ENCODE measurements around the gene HNMT. TPM values are rescaled to one million over a fixed set of nuclear protein-coding genes. Genes with fewer than 3 reads are reported as not detected.
A peak's percentile ranks its signal among the peaks of the same experiment; 100 is the strongest.

HNMT gene
- total RNA-seq, 1 donor from 2014 or later = 67.4 TPM

- intact Hi-C loops (cut with DNase I) = no loop called here
- no peaks in the 10 kb centered on the region for H3K9me3 ChIP-seq
- no peaks in the 10 kb centered on the region for H3K27me3 ChIP-seq
- no peaks in the 10 kb centered on the region for H3K36me3 ChIP-seq
- H3K4me1 ChIP-seq = no peaks in the 10 kb centered on the region
- no peak overlapping the region for H3K4me3 ChIP-seq
- DNase-seq (no peak), ATAC-seq (peak; percentile 36)
- no peak overlapping the region for H3K27ac ChIP-seq
- no peak for TF ChIP-seq CTCF (IDR thresholded peaks at IDR 0.05)
Measured at GRCh38 chr2:137947032-137947727, 17.1 kb upstream of the HNMT start.

GRCh38 chr2:137947728-137948336 is 16.4 kb upstream of the HNMT start:
- H3K36me3 ChIP-seq = no peaks in the 10 kb centered on the region
- H3K9me3 ChIP-seq = no peaks in the 10 kb centered on the region
- H3K27me3 ChIP-seq = no peaks in the 10 kb centered on the region
- no peak overlapping the region for H3K27ac ChIP-seq
- peak; percentile 81 for DNase-seq
- ATAC-seq = peak; percentile 89
- TF ChIP-seq CTCF (IDR thresholded peaks at IDR 0.05) = peak; percentile 63
- intact Hi-C loops (cut with DNase I) = no loop called here
- no peaks in the 10 kb centered on the region for H3K4me1 ChIP-seq
- H3K4me3 ChIP-seq = no peak overlapping the region

- Histone ChIP-seq H3K36me3 (no peaks in the 10 kb centered on the region), H3K27me3 (no peaks in the 10 kb centered on the region), H3K4me1 (no peaks in the 10 kb centered on the region), H3K9me3 (no peaks in the 10 kb centered on the region), H3K27ac (no peak overlapping the region), H3K4me3 (no peak overlapping the region)
- intact Hi-C loops (cut with DNase I) = no loop called here
- no peak for TF ChIP-seq CTCF (IDR thresholded peaks at IDR 0.05)
- ATAC-seq (no peak), DNase-seq (no peak)
Measured at GRCh38 chr2:137948894-137949293, 15.4 kb upstream of the HNMT start.

GRCh38 chr2:137950238-137950637 is 14.0 kb upstream of the HNMT start:
- no peak overlapping the region for H3K4me3 ChIP-seq
- intact Hi-C loops (cut with DNase I) = no loop called here
- no peaks in the 10 kb centered on the region for H3K9me3 ChIP-seq
- H3K4me1 ChIP-seq = no peaks in the 10 kb centered on the region
- ATAC-seq = no peak
- H3K36me3 ChIP-seq = no peaks in the 10 kb centered on the region
- no peak for TF ChIP-seq CTCF (IDR thresholded peaks at IDR 0.05)
- no peak overlapping the region for H3K27ac ChIP-seq
- no peak for DNase-seq
- no peaks in the 10 kb centered on the region for H3K27me3 ChIP-seq

GRCh38 chr2:137951586-137951985 is 12.7 kb upstream of the HNMT start:
- peak; percentile 34 for ATAC-seq
- Histone ChIP-seq H3K9me3 (no peaks in the 10 kb centered on the region), H3K36me3 (no peaks in the 10 kb centered on the region), H3K4me1 (no peaks in the 10 kb centered on the region), H3K27ac (no peak overlapping the region), H3K4me3 (no peak overlapping the region), H3K27me3 (no peaks in the 10 kb centered on the region)
- no peak for TF ChIP-seq CTCF (IDR thresholded peaks at IDR 0.05)
- no peak for DNase-seq
- intact Hi-C loops (cut with DNase I) = no loop called here

Measured in upper lobe of right lung (tissue), 1 donor.